Measurements from ENCODE around the gene DNAJB11. TPM values are rescaled to one million over a fixed set of nuclear protein-coding genes. Genes with fewer than 3 reads are reported as not detected.

The DNAJB11 gene
- total RNA-seq, 1 experiment from 2014 or later = 87.9 TPM

GRCh38 chr3:186617036-186617946 lies 46.8 kb downstream of the DNAJB11 start:
- BruUV-seq (replicated peaks) = no TSS peak
- TF ChIP-seq, protein P1, sequence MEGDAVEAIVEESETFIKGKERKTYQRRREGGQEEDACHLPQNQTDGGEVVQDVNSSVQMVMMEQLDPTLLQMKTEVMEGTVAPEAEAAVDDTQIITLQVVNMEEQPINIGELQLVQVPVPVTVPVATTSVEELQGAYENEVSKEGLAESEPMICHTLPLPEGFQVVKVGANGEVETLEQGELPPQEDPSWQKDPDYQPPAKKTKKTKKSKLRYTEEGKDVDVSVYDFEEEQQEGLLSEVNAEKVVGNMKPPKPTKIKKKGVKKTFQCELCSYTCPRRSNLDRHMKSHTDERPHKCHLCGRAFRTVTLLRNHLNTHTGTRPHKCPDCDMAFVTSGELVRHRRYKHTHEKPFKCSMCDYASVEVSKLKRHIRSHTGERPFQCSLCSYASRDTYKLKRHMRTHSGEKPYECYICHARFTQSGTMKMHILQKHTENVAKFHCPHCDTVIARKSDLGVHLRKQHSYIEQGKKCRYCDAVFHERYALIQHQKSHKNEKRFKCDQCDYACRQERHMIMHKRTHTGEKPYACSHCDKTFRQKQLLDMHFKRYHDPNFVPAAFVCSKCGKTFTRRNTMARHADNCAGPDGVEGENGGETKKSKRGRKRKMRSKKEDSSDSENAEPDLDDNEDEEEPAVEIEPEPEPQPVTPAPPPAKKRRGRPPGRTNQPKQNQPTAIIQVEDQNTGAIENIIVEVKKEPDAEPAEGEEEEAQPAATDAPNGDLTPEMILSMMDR (IDR thresholded peaks at IDR 0.05) = peak; percentile 99
- no peak for TF ChIP-seq POLR2AphosphoS5 (IDR thresholded peaks at IDR 0.05; ENCODE audit: low read depth, low read length)
- TF ChIP-seq, protein P2, sequence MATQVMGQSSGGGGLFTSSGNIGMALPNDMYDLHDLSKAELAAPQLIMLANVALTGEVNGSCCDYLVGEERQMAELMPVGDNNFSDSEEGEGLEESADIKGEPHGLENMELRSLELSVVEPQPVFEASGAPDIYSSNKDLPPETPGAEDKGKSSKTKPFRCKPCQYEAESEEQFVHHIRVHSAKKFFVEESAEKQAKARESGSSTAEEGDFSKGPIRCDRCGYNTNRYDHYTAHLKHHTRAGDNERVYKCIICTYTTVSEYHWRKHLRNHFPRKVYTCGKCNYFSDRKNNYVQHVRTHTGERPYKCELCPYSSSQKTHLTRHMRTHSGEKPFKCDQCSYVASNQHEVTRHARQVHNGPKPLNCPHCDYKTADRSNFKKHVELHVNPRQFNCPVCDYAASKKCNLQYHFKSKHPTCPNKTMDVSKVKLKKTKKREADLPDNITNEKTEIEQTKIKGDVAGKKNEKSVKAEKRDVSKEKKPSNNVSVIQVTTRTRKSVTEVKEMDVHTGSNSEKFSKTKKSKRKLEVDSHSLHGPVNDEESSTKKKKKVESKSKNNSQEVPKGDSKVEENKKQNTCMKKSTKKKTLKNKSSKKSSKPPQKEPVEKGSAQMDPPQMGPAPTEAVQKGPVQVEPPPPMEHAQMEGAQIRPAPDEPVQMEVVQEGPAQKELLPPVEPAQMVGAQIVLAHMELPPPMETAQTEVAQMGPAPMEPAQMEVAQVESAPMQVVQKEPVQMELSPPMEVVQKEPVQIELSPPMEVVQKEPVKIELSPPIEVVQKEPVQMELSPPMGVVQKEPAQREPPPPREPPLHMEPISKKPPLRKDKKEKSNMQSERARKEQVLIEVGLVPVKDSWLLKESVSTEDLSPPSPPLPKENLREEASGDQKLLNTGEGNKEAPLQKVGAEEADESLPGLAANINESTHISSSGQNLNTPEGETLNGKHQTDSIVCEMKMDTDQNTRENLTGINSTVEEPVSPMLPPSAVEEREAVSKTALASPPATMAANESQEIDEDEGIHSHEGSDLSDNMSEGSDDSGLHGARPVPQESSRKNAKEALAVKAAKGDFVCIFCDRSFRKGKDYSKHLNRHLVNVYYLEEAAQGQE (IDR thresholded peaks at IDR 0.05; ENCODE audit: insufficient read depth in 1 of 2, low read depth in 2 of 2, low read length in 1 of 2) = peak in 1 of 2 experiments; percentile 57; a peak in 1 of 4 replicates
- ATAC-seq = peak; percentile 98
- in situ Hi-C loops (cut with HindIII; ENCODE audit: low pct_unique_long_range_greater_than_20kb, low sequenced_read_pairs) (no loop called here), intact Hi-C loops (cut with micrococcal nuclease; ENCODE audit: unreplicated experiment) (loop anchor here (2.0 kb wide), 1 partner anchor 136 kb away; no protein-coding TSS in a partner anchor)
- Histone ChIP-seq H3K9me3 (ENCODE audit: control insufficient read depth, insufficient read depth, low read depth, low read length) (no peaks in the 10 kb centered on the region), H3K4me3 (ENCODE audit: low read depth in 2 of 2, low read length in 2 of 2) (peak overlapping the region; percentile 6 to 43), H3K27me3 (ENCODE audit: control insufficient read depth, insufficient read depth, low read length) (peaks cover 12% of the 10 kb centered on the region), H3K27ac (ENCODE audit: low read length) (no peak overlapping the region), H3K36me3 (ENCODE audit: control insufficient read depth, insufficient read depth, low read length) (no peaks in the 10 kb centered on the region), H3K4me1 (ENCODE audit: control insufficient read depth, insufficient read depth, low read length) (0 out of 2 replicates have a peak, but pooled peaks cover 6% of the 10 kb centered on the region)
- peak; percentile 78 for DNase-seq (ENCODE audit: low read depth, low spot score)
- POLR2A ChIA-PET = interaction anchor here (0.5 to 1.2 kb wide), 2 partner anchors 47 to 132 kb away, joined by 3 read pairs; partner anchors contain the start of gene DNAJB11
- CTCF ChIA-PET = interaction anchor here (0.5 to 2.3 kb wide), 18 partner anchors 9 to 674 kb away, joined by 3 to 6 read pairs (median 4); partner anchors contain the start of genes DNAJB11 and RPL39L

GRCh38 chr3:186618318-186618938 lies 47.9 kb downstream of the DNAJB11 start:
- DNase-seq (ENCODE audit: low read depth, low spot score) (no peak), ATAC-seq (no peak)
- H3K4me3 ChIP-seq (ENCODE audit: low read depth in 2 of 2, low read length in 2 of 2) = no peak overlapping the region
- H3K4me1 ChIP-seq (ENCODE audit: control insufficient read depth, insufficient read depth, low read length) = 0 out of 2 replicates have a peak, but pooled peaks cover 6% of the 10 kb centered on the region
- POLR2A ChIA-PET = no interaction called here
- peaks cover 16% of the 10 kb centered on the region for H3K27me3 ChIP-seq (ENCODE audit: control insufficient read depth, insufficient read depth, low read length)
- no peak overlapping the region for H3K27ac ChIP-seq (ENCODE audit: low read length)
- BruUV-seq (replicated peaks) = no TSS peak
- CTCF ChIA-PET = interaction anchor here (0.6 to 0.7 kb wide), 2 partner anchors 113 to 340 kb away, joined by 3 read pairs; no protein-coding TSS in a partner anchor
- no peaks in the 10 kb centered on the region for H3K36me3 ChIP-seq (ENCODE audit: control insufficient read depth, insufficient read depth, low read length)
- no peaks in the 10 kb centered on the region for H3K9me3 ChIP-seq (ENCODE audit: control insufficient read depth, insufficient read depth, low read depth, low read length)
- intact Hi-C loops (cut with micrococcal nuclease; ENCODE audit: unreplicated experiment) = no loop called here
- in situ Hi-C loops (cut with HindIII; ENCODE audit: low pct_unique_long_range_greater_than_20kb, low sequenced_read_pairs) = no loop called here
- no peak for TF ChIP-seq TCF7L2 (IDR thresholded peaks at IDR 0.05; ENCODE audit: low read depth, low read length)
- TF ChIP-seq SIN3A (IDR thresholded peaks at IDR 0.05; ENCODE audit: borderline replicate concordance, insufficient read depth, low read depth, low read length) = no peak
- TF ChIP-seq, protein P2 (IDR thresholded peaks at IDR 0.05; ENCODE audit: insufficient read depth in 1 of 2, low read depth in 2 of 2, low read length in 1 of 2) = no peak
- TF ChIP-seq POLR2AphosphoS5 (IDR thresholded peaks at IDR 0.05; ENCODE audit: low read depth, low read length) = no peak
- TF ChIP-seq, protein P1 (IDR thresholded peaks at IDR 0.05) = no peak
